ENCODE measurements around the gene TM6SF1. TPM values are rescaled to one million over a fixed set of nuclear protein-coding genes. Genes with fewer than 3 reads are reported as not detected.

Gene TM6SF1
- total and polyA plus RNA-seq, 11 donors: 2.6 to 9.4 (median 4.7) TPM

DNA sequence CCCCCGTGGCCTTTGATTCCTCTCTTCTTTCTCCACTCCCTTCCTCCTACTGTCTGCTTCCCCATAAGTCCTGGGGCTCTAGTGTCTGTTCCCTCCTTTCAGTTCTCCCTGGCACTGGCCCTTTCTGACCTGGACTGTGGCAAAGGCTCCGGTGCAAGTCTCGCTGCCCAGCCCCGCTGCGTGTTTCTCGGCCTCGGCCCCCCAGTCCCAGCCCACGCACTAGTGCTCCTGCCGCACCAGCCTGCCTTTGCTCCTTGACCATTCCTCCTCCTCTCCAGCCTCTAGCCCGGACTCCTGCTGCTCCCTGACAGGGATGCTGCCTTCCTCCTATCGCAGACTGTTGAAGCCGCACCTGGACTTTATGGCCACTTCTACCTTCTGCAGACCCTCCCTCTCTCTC lies 2.1 kb downstream of the TM6SF1 start:
- Histone ChIP-seq H3K9me3 (no peaks in the 10 kb centered on the region), H3K27me3 (peaks cover 0 to 18% (median 0%) of the 10 kb centered on the region in 9 donors), H3K4me1 (peaks cover 4 to 57% (median 25%) of the 10 kb centered on the region in 12 donors), H3K36me3 (peaks cover 0 to 10% (median 0%) of the 10 kb centered on the region in 9 donors), H3K4me3 (peak overlapping the region in 1 of 12 donors; percentile 78), H3K27ac (peak overlapping the region in 2 of 12 donors; percentile 10 to 90)
- 88 to 92% (median 90%) methylated on average over 12 of the region's 12 CpGs for WGBS, 4 donors
- ATAC-seq: no peak
- intact Hi-C loops (cut with DNase I): loop anchor here in 4 of 10 donors (2.0 to 10.0 kb wide), 5 partner anchors 42 to 98 kb away; partner anchors contain the start of genes BTBD1 (in 3 of the 4), HDGFL3 (in 2 of the 4) and C15orf40 (in 1 of the 4)
- DNase-seq: peak in 1 of 5 donors; percentile 30
- TF ChIP-seq, protein P1, sequence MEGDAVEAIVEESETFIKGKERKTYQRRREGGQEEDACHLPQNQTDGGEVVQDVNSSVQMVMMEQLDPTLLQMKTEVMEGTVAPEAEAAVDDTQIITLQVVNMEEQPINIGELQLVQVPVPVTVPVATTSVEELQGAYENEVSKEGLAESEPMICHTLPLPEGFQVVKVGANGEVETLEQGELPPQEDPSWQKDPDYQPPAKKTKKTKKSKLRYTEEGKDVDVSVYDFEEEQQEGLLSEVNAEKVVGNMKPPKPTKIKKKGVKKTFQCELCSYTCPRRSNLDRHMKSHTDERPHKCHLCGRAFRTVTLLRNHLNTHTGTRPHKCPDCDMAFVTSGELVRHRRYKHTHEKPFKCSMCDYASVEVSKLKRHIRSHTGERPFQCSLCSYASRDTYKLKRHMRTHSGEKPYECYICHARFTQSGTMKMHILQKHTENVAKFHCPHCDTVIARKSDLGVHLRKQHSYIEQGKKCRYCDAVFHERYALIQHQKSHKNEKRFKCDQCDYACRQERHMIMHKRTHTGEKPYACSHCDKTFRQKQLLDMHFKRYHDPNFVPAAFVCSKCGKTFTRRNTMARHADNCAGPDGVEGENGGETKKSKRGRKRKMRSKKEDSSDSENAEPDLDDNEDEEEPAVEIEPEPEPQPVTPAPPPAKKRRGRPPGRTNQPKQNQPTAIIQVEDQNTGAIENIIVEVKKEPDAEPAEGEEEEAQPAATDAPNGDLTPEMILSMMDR (IDR thresholded peaks at IDR 0.05): no peak
- no peak for TF ChIP-seq POLR2A (IDR thresholded peaks at IDR 0.05)

DNA sequence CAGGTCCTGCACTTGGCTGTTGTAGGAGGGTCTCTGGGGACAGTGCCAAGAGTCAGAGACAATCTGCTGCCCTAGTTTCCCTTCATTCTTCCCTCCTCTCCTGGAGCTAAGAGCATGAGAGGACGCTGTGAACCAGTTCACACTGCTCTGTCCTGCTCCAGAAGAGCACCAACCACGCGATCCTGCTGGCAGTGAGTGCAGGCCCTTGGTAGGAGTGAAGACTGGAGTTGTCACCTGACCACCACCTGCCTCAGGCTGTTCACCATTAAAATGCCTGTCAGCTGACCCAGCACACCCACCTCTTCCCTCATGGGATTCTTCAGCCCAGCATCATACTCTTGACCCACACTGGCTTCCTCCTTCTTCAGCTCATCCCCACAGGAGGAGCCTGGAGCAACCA lies 2.9 kb downstream of the TM6SF1 start:
- 85 to 96% (median 87%) methylated on average over 3 of the region's 3 CpGs for WGBS, 4 donors
- no peaks in the 10 kb centered on the region for H3K9me3 ChIP-seq
- H3K36me3 ChIP-seq: peaks cover 0 to 17% (median 0%) of the 10 kb centered on the region in 9 donors
- H3K27ac ChIP-seq: no peak overlapping the region
- TF ChIP-seq POLR2A (IDR thresholded peaks at IDR 0.05): no peak
- TF ChIP-seq, protein P1 (IDR thresholded peaks at IDR 0.05): no peak
- intact Hi-C loops (cut with DNase I): no loop called here
- H3K4me3 ChIP-seq: no peak overlapping the region
- ATAC-seq: no peak
- H3K27me3 ChIP-seq: peaks cover 0 to 18% (median 0%) of the 10 kb centered on the region in 9 donors
- no peak for DNase-seq
- H3K4me1 ChIP-seq: peaks cover 4 to 57% (median 25%) of the 10 kb centered on the region in 12 donors

DNA sequence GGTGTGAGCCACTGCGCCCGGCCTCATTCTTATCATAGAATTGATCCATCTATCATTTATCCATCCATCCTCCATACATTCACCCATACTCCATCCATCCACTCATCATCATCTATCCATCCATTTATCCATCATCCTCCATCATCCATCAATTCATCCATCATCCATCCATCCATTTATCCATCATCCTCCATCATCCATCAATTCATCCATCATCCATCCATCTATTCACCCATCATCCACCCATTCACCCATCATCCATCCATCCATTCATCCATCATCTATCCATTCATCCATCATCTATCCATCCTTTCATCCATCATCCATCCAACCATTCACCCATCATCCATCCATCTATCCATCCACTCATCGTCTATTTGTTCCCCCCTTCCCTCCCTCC lies 3.7 kb downstream of the TM6SF1 start:
- DNase-seq: no peak
- H3K4me1 ChIP-seq: peaks cover 4 to 57% (median 25%) of the 10 kb centered on the region in 12 donors
- 94 to 96% (median 95%) methylated on average over 3 of the region's 3 CpGs for WGBS, 4 donors
- intact Hi-C loops (cut with DNase I): no loop called here
- H3K4me3 ChIP-seq: no peak overlapping the region
- H3K36me3 ChIP-seq: peaks cover 0 to 25% (median 0%) of the 10 kb centered on the region in 9 donors
- H3K9me3 ChIP-seq: no peaks in the 10 kb centered on the region
- TF ChIP-seq, protein P1 (IDR thresholded peaks at IDR 0.05): no peak
- TF ChIP-seq POLR2A (IDR thresholded peaks at IDR 0.05): no peak
- peaks cover 0 to 18% (median 0%) of the 10 kb centered on the region in 9 donors for H3K27me3 ChIP-seq
- no peak overlapping the region for H3K27ac ChIP-seq
- no peak for ATAC-seq

DNA sequence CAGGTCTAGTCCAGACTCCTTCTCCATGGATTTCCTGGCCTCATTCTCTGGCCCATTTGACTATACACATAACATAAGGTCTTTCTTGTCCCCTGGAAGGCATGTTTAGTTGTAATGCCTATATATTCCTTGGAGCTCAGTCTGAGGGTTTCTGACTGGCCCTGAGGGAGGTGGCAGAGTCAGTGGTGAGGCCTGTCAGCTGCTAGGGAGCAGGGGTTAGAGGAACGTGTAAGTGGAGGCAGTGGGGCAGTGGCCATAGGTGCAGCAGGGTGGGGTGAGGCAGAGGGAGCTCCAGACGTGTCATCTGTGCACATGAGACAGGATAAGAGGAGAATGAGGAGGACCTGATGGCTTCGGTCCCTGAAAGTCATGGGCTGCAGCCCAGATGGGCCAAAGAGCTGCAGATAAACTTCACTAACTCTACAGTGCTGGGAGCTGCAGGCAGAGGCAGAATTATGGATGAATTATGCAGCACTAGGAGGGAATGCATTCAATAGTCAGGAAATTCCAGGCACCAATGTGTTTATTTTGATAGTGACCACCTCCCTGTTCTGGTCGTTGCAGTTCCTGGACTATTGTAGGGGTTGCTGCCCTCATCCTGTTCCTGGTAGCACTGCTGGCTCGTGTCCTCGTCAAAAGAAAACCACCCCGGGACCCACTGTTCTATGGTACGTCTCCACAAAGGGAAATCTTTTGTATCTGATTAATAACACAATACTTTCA lies 4.9 kb downstream of the TM6SF1 start:
- peak overlapping the region in 10 of 12 donors; percentile 16 to 59 (median 46) for H3K27ac ChIP-seq
- WGBS, 4 donors: 42 to 59% (median 46%) methylated on average over 8 of the region's 8 CpGs

More for the DNA sequence above, 4.9 kb downstream of the TM6SF1 start:
- H3K9me3 ChIP-seq: no peaks in the 10 kb centered on the region
- ATAC-seq: peak; percentile 44 to 63 (median 56)
- peaks cover 0 to 25% (median 0%) of the 10 kb centered on the region in 9 donors for H3K36me3 ChIP-seq
- H3K4me1 ChIP-seq: peaks cover 4 to 51% (median 23%) of the 10 kb centered on the region in 12 donors
- H3K4me3 ChIP-seq: no peak overlapping the region
- intact Hi-C loops (cut with DNase I): no loop called here
- DNase-seq: peak in 3 of 5 donors; percentile 39 to 41 (median 41)
- H3K27me3 ChIP-seq: peaks cover 0 to 18% (median 0%) of the 10 kb centered on the region in 9 donors
- TF ChIP-seq, protein P1 (IDR thresholded peaks at IDR 0.05): no peak
- no peak for TF ChIP-seq POLR2A (IDR thresholded peaks at IDR 0.05)

All from heart left ventricle (tissue), 16 donors.